Mammary epithelial cell (primary cell): ENCODE data around the gene CORO2A.

Experiments used
- CTCF ChIP-seq, 2 donors: IDR thresholded peaks in 1 of 2; conservative IDR thresholded peaks in 1 of 2; 2 replicates each; pipeline ENCODE4 v1.5.1; 2011 to 2012; ENCODE audit warnings: inconsistent platforms in 2 of 2, low read length in 2 of 2, mild to moderate bottlenecking in 2 of 2, control low read depth in 1 of 2, low read depth in 1 of 2; ENCODE audit not compliant: insufficient read depth in 1 of 2; ENCODE audit errors: extremely low read depth in 1 of 2
- EZH2 ChIP-seq: IDR thresholded peaks from 2 replicates; pipeline ENCODE4 v1.6.1; 2012; ENCODE audit warnings: low read length, inconsistent platforms, borderline replicate concordance

- TF ChIP-seq CTCF (conservative IDR thresholded peaks at IDR 0.05 in 1 of 2, IDR thresholded peaks at IDR 0.05 in 1 of 2; ENCODE audit: extremely low read depth in 1 of 2, insufficient read depth in 1 of 2, low read depth in 1 of 2, low read length in 2 of 2) (no peak), EZH2 (no peak)
These were observed 106.0 kb downstream of the CORO2A start for GRCh38 chr9:98086461-98086860.
